Tibial artery (tissue), 4 donors: Measurements from ENCODE around the gene FBXW11.

ENCODE experiments used
- DNase-seq, 2 donors: peaks; one replicate each; pipeline ENCODE4 v3.0.0-alpha.2; 2019
- H3K27ac ChIP-seq, 2 donors: fragments of 200-600 bp; sonication (generic) in 1 of 2; 1 replicate in 1 of 2; 2 replicates in 1 of 2; pipeline ENCODE4 v1.5.1; 2018 to 2019; ENCODE audit warnings: mild to moderate bottlenecking in 1 of 2
- H3K27me3 ChIP-seq, 2 donors: fragments of 200-600 bp; sonication (generic) in 1 of 2; one replicate each; pipeline versions ENCODE4 v1.5.1 to v1.6.0; 2016 to 2019
- H3K36me3 ChIP-seq, 3 donors: fragments of 200-600 bp; sonication (generic) in 2 of 3; one replicate each; pipeline ENCODE4 v1.5.1; 2016 to 2019; ENCODE audit warnings: mild to moderate bottlenecking in 2 of 3
- H3K4me1 ChIP-seq, 4 donors: fragments of 200-600 bp; sonication (generic) in 2 of 4; 1 replicate in 3 of 4; 2 replicates in 1 of 4; pipeline ENCODE4 v1.5.1; 2016 to 2019
- H3K4me3 ChIP-seq, 2 donors: fragments of 200-600 bp; sonication (generic) in 1 of 2; 1 replicate in 1 of 2; 2 replicates in 1 of 2; pipeline ENCODE4 v1.5.1; 2018 to 2019; ENCODE audit warnings: mild to moderate bottlenecking in 2 of 2
- H3K9me3 ChIP-seq, 3 donors: fragments of 200-600 bp; sonication (generic) in 1 of 3; one replicate each; pipeline ENCODE4 v1.5.1; 2016 to 2019
- intact Hi-C: fragments of 100-400 bp; cut with DNase I; formaldehyde crosslinking; loops from one replicate; pipeline ENCODE4 v1.15.0; 2023; ENCODE audit warnings: low total_unique reads
- TF ChIP-seq, protein P1 (sequence below), 2 experiments: fragments of 200-600 bp in 1 of 2; fragments of 450-650 bp in 1 of 2; IDR thresholded peaks; one replicate each; pipeline ENCODE4 v1.5.1; 2017 to 2019; ENCODE audit warnings: antibody characterized with exemption in 2 of 2, mild to moderate bottlenecking in 1 of 2, moderate library complexity in 1 of 2

Gene FBXW11

DNA sequence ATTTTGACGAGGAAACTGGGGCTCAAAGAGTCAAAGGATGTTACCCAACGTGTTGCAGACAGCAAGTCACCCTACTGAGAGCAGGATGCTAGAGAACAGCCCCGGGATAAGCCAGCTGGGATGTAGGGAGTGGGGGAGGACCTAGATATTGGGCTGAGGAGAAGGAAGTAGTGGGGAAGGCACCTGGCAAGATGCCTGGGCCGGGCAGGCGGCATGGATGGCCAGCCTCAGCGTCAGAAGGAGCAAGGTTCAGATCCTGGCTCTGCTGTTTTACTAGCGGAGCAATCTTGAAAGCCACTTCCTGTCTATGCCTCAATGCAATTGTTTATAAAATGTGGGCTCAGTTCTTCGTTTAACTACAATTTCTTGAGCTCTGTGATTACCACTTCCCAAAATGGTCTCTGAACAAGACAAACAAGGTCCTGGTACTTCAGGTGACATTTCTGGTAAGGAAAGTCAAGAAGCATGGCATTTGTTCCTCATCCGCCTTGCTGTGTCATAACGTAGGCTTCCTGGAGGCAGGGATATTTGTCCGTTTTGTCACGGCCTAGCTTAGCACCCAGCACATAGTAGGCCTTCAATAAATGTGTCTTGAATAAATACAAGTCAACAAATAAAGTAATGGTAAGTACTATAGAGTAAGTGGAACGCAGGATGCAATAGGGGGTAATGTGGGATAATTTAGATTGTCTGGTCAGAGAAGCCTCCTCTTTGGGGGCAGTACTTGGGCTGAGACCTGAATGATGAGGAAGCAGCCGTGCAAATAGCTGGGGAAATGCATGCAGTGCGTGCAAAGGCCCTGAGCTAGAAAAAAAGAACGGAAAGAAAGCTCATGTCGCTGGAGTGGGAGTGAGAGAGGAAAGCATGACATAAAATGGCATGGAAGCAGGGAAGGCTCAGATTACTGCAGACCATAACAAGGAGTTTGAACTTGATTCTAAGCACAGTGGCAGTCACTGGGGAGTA is 150.4 kb downstream of the FBXW11 start:
- H3K4me3 ChIP-seq = no peak overlapping the region
- peaks cover 0 to 20% (median 15%) of the 10 kb centered on the region in 3 donors for H3K36me3 ChIP-seq
- H3K9me3 ChIP-seq = no peaks in the 10 kb centered on the region
- peaks cover 0 to 3% (median 0%) of the 10 kb centered on the region in 4 donors for H3K4me1 ChIP-seq
- no peak overlapping the region for H3K27ac ChIP-seq
- intact Hi-C loops = no loop called here
- TF ChIP-seq, protein P1, sequence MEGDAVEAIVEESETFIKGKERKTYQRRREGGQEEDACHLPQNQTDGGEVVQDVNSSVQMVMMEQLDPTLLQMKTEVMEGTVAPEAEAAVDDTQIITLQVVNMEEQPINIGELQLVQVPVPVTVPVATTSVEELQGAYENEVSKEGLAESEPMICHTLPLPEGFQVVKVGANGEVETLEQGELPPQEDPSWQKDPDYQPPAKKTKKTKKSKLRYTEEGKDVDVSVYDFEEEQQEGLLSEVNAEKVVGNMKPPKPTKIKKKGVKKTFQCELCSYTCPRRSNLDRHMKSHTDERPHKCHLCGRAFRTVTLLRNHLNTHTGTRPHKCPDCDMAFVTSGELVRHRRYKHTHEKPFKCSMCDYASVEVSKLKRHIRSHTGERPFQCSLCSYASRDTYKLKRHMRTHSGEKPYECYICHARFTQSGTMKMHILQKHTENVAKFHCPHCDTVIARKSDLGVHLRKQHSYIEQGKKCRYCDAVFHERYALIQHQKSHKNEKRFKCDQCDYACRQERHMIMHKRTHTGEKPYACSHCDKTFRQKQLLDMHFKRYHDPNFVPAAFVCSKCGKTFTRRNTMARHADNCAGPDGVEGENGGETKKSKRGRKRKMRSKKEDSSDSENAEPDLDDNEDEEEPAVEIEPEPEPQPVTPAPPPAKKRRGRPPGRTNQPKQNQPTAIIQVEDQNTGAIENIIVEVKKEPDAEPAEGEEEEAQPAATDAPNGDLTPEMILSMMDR (IDR thresholded peaks at IDR 0.05) = no peak
- DNase-seq = no peak
- H3K27me3 ChIP-seq = no peaks in the 10 kb centered on the region

DNA sequence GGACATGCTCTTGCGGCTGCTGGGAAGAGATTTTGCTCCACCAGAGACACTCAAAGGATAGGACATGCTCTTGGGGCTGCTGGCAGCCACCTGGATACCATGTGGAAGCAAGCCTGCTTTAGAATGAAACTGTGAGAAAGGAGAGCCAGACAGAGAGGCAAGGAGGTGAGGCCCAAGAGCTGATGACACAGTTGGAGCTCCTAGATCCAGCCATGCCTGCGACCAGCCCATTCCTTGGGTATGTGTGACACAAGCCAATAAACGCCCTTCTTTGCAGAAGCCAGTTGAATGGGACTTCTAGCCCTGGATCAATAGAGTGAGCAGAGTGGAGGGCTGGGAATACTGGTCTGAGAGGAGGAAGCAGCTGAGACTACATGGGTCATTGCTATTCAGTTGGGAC is 151.2 kb downstream of the FBXW11 start:
- TF ChIP-seq, protein P1 (IDR thresholded peaks at IDR 0.05) = no peak

DNA sequence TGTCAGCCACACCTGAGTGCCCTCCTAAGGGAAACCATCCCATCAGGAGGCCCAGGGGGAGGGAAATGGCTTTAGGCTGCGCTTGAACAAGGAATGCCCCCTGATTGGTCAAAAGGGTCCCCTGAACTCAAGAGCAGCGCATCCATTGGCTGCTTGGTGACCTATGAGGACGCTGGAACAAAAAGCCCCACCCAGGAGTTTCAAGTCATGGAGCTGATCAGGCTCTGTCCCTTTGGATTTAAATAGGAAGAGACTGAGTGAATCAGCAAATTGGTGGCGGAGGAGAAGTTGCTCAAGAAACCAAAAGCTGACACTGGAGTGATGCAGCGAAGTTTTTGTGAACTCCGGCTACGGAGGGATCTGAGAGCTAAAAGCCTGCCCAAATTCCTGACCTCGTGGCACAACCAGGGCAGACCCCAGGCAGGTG is 154.2 kb downstream of the FBXW11 start:
- DNase-seq = no peak
- intact Hi-C loops = no loop called here
- Histone ChIP-seq H3K36me3 (peaks cover 0 to 7% (median 6%) of the 10 kb centered on the region in 3 donors), H3K9me3 (no peaks in the 10 kb centered on the region), H3K27me3 (no peaks in the 10 kb centered on the region), H3K4me3 (no peak overlapping the region), H3K27ac (no peak overlapping the region), H3K4me1 (peaks cover 0 to 12% (median 3%) of the 10 kb centered on the region in 4 donors)
- TF ChIP-seq, protein P1 (IDR thresholded peaks at IDR 0.05) = no peak

More for the DNA sequence above, 151.2 kb downstream of the FBXW11 start:
- Histone ChIP-seq H3K27me3 (no peaks in the 10 kb centered on the region), H3K9me3 (no peaks in the 10 kb centered on the region), H3K36me3 (peaks cover 0 to 16% (median 15%) of the 10 kb centered on the region in 3 donors), H3K4me3 (no peak overlapping the region), H3K27ac (no peak overlapping the region), H3K4me1 (no peaks in the 10 kb centered on the region)
- DNase-seq = no peak
- intact Hi-C loops = no loop called here

DNA sequence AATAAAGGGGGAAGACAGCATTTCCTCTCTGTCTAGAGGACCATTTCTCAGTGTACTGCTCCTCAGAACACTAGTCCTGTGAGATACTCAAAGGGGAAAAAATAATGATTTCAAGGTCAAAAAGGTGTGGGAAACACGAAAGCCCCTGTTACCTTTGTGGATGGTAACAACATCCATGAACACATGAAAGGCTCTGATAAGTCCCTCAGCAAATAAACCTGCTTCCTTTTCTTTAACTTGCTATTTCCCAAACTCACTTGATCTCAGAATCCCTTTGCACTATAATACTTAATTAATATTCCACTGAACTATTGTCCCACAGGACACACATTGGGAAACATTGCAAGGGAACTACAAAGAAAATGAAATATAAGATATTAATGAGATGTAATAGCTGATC is 155.2 kb downstream of the FBXW11 start:
- intact Hi-C loops = no loop called here
- H3K4me1 ChIP-seq = peaks cover 0 to 12% (median 3%) of the 10 kb centered on the region in 4 donors
- no peaks in the 10 kb centered on the region for H3K27me3 ChIP-seq
- H3K9me3 ChIP-seq = no peaks in the 10 kb centered on the region
- DNase-seq = no peak
- TF ChIP-seq, protein P1 (IDR thresholded peaks at IDR 0.05) = no peak
- no peak overlapping the region for H3K27ac ChIP-seq
- H3K36me3 ChIP-seq = peaks cover 0 to 6% (median under 1%) of the 10 kb centered on the region in 3 donors
- no peak overlapping the region for H3K4me3 ChIP-seq

DNA sequence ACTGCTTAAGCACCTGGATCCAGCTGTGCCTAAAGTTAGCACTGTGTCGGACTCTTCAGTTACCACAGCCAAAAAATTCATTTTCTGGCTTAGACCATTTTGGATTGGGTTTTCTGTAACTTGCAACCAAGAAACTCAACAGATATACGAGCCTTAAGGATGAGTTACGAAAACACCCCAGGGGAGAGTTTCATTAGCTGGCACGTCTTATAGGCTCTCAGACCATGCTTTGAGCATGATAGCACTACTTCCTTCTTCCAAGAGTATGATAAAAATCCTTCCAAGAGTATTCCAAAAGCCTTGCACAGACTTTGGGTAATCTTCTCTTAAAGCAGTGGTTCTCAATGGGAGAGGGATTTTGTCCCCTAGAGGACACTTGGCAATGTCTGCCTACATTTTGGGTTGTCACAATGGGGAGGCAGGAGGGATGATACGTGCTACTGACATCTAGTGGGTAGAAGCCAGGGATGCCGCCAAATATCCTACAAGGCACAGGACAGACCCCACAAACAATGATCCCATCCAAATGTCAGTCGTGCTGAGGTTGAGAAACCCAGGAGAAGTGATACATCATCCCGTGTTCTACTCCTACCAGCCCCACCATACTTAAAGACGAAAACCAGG is 156.0 kb downstream of the FBXW11 start:
- H3K27ac ChIP-seq = no peak overlapping the region
- H3K4me3 ChIP-seq = no peak overlapping the region
- H3K27me3 ChIP-seq = no peaks in the 10 kb centered on the region
- H3K36me3 ChIP-seq = peaks cover 0 to 6% (median 0%) of the 10 kb centered on the region in 3 donors
- H3K9me3 ChIP-seq = no peaks in the 10 kb centered on the region
- peak in 1 of 2 donors; percentile 50 for DNase-seq
- TF ChIP-seq, protein P1 (IDR thresholded peaks at IDR 0.05) = no peak
- intact Hi-C loops = no loop called here
- H3K4me1 ChIP-seq = peaks cover 0 to 12% (median 3%) of the 10 kb centered on the region in 4 donors
